Progenitor cell of endocrine pancreas (in vitro differentiated cells): ENCODE data around the gene DCC. TPM values are rescaled to one million over a fixed set of nuclear protein-coding genes. Genes with fewer than 3 reads are reported as not detected.

ENCODE experiments used
- DNase-seq: peaks from one replicate; pipeline ENCODE4 v3.0.0; 2021; ENCODE audit warnings: low spot score; ENCODE audit not compliant: unreplicated experiment
- H3K27ac Mint-ChIP-seq: 2 replicates; pipeline ENCODE4 v1.8.0; 2021; ENCODE audit warnings: mild to moderate bottlenecking, moderate library complexity, mixed read lengths
- H3K27me3 Mint-ChIP-seq: 2 replicates; pipeline ENCODE4 v1.8.0; 2021; ENCODE audit warnings: mixed read lengths
- H3K36me3 Mint-ChIP-seq: 2 replicates; pipeline ENCODE4 v1.8.0; 2022; ENCODE audit warnings: mixed read lengths; ENCODE audit not compliant: insufficient read depth
- H3K4me1 Mint-ChIP-seq: 2 replicates; pipeline ENCODE4 v1.8.0; 2021; ENCODE audit warnings: low read depth, mixed read lengths
- H3K4me3 Mint-ChIP-seq: 2 replicates; pipeline ENCODE4 v1.8.0; 2021; ENCODE audit warnings: low read depth, mild to moderate bottlenecking, moderate library complexity, mixed read lengths
- H3K9me3 Mint-ChIP-seq: 2 replicates; pipeline ENCODE4 v1.8.0; 2021; ENCODE audit warnings: low read depth, mixed read lengths
- total RNA-seq: library from RNA; stranded (reverse); gene quantifications from 2 replicates; pipeline ENCODE4 v1.2.1, GENCODE V29; 2021
- TF ChIP-seq, protein P1 (sequence below): fragments of 200-600 bp; sonication (generic); IDR thresholded peaks from one replicate; pipeline ENCODE4 v1.5.0; 2021; ENCODE audit warnings: antibody characterized with exemption, mild to moderate bottlenecking; ENCODE audit not compliant: unreplicated experiment

DCC gene
- total RNA-seq, 1 donor from 2014 or later: 8.4 TPM

DNA sequence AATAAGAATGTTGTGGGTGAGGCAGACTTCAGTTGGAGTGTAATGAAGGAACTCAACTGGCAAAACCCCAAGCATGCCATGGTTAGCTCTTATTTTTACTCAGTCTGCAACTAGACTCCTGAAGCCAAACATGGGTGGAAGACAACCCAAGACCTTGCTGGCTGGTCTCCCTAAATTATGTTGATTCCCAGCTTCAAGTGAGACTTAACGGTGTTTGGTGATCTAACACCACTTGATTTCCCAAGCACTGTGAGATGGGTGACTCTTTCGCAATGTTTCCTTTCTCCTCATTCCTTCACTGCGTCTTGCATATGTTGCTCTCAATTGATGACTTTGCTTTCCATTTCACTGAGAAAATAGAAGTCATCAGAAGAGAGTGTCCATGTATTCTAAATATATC lies 693.1 kb downstream of the DCC start:
- H3K36me3 Mint-ChIP-seq: no peaks in the 10 kb centered on the region
- H3K4me3 Mint-ChIP-seq: no peak overlapping the region
- H3K27me3 Mint-ChIP-seq: no peaks in the 10 kb centered on the region
- no peaks in the 10 kb centered on the region for H3K9me3 Mint-ChIP-seq
- H3K4me1 Mint-ChIP-seq: no peaks in the 10 kb centered on the region
- no peak for DNase-seq
- TF ChIP-seq, protein P1, sequence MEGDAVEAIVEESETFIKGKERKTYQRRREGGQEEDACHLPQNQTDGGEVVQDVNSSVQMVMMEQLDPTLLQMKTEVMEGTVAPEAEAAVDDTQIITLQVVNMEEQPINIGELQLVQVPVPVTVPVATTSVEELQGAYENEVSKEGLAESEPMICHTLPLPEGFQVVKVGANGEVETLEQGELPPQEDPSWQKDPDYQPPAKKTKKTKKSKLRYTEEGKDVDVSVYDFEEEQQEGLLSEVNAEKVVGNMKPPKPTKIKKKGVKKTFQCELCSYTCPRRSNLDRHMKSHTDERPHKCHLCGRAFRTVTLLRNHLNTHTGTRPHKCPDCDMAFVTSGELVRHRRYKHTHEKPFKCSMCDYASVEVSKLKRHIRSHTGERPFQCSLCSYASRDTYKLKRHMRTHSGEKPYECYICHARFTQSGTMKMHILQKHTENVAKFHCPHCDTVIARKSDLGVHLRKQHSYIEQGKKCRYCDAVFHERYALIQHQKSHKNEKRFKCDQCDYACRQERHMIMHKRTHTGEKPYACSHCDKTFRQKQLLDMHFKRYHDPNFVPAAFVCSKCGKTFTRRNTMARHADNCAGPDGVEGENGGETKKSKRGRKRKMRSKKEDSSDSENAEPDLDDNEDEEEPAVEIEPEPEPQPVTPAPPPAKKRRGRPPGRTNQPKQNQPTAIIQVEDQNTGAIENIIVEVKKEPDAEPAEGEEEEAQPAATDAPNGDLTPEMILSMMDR: no peak
- no peak overlapping the region for H3K27ac Mint-ChIP-seq

DNA sequence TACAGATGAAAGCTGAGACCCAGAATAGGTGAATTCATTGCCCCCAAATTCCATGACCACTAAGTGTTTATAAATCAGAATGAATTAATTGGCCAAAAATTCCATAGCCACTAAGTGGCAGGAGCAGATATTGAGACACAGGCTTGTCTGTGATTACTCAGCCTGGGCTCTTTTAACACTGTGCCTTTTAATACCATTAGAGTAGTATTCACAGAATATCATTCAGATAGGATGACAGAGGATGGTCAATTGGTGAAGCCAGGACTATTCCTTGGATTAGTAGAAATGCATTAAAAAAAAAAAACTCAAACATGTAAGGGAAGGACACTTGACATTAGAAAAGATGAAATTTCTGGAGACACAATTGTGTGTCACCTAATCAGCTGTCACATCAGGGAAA lies 698.6 kb downstream of the DCC start:
- no peaks in the 10 kb centered on the region for H3K36me3 Mint-ChIP-seq
- no peak for DNase-seq
- H3K27ac Mint-ChIP-seq: no peak overlapping the region
- H3K9me3 Mint-ChIP-seq: peaks cover 8% of the 10 kb centered on the region
- no peaks in the 10 kb centered on the region for H3K27me3 Mint-ChIP-seq
- no peak overlapping the region for H3K4me3 Mint-ChIP-seq
- H3K4me1 Mint-ChIP-seq: no peaks in the 10 kb centered on the region
- TF ChIP-seq, protein P1: no peak

DNA sequence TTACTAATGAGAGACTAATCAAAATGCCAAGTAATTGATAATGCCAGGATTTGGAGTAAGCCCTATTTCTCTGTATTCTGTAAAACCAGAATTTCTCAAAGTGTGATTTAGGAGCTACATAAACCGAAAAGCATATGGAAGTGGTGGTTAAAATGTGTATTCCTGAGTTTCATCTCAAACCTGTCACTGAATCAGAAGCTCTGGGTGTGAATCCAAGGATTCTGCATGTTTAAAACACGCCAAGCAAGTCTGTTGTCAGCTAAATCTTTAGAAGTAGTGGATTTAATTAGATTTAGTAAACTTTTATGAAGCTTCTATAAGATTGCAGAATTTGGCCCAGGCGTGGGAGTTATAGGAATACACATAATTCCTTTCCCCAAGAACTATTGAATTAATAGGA lies 700.3 kb downstream of the DCC start:
- no peak overlapping the region for H3K4me3 Mint-ChIP-seq

DNA sequence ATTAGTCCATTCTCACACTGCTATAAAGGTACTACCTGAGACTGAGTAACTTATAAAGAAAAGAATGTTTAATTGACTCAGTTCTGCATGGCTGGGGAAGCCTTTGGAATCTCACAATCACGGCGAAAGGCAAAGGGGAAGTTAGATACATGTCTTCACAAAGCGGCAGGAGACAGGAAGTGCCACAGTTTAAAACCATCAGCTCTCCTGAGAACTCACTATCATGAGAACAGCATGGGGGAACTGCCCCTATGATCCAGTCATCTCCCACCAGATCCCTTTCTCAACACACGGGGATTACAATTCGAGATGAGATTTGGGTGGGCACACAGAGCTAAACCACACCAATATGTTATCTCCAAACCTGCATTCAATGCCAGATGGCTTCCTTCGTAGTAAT lies 716.1 kb downstream of the DCC start:
- DNase-seq: no peak
- Mint-ChIP-seq H3K4me1 (no peaks in the 10 kb centered on the region), H3K27ac (no peak overlapping the region), H3K4me3 (no peak overlapping the region), H3K27me3 (no peaks in the 10 kb centered on the region), H3K36me3 (no peaks in the 10 kb centered on the region), H3K9me3 (no peaks in the 10 kb centered on the region)
- TF ChIP-seq, protein P1: no peak

More for the DNA sequence above, 700.3 kb downstream of the DCC start:
- no peaks in the 10 kb centered on the region for H3K36me3 Mint-ChIP-seq
- peaks cover 8% of the 10 kb centered on the region for H3K9me3 Mint-ChIP-seq
- no peaks in the 10 kb centered on the region for H3K27me3 Mint-ChIP-seq
- DNase-seq: no peak
- TF ChIP-seq, protein P1: no peak
- H3K4me1 Mint-ChIP-seq: no peaks in the 10 kb centered on the region
- no peak overlapping the region for H3K27ac Mint-ChIP-seq

DNA sequence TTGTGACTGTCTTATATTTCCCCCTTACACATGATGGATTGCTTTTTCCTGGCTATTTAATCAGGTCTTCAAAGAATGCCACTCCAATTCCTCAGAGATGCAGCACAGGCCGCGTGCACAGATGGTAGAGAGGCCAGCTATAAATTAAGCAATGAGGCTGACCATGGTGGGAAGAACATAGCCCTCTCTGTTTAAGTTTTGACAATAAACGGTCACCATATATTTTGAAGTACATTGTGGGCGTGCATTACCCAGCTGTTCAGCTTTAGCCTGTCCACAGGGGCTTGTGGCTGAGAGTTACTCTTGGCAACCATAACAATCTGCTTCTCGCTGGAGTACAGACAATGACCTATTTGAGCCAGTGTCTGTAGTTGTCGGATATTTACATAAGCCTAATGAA lies 730.8 kb downstream of the DCC start:
- H3K27ac Mint-ChIP-seq: no peak overlapping the region
- no peaks in the 10 kb centered on the region for H3K9me3 Mint-ChIP-seq
- H3K4me1 Mint-ChIP-seq: peaks cover 2% of the 10 kb centered on the region
- TF ChIP-seq, protein P1: no peak
- no peaks in the 10 kb centered on the region for H3K36me3 Mint-ChIP-seq
- no peak overlapping the region for H3K4me3 Mint-ChIP-seq
- no peak for DNase-seq
- H3K27me3 Mint-ChIP-seq: no peaks in the 10 kb centered on the region
